GM19239 (cell line): Measurements from ENCODE around the gene SCAP.

ENCODE experiments used
- DNase-seq: peaks from one replicate; pipeline ENCODE4 v3.0.0; 2011; ENCODE audit warnings: low spot score; ENCODE audit not compliant: insufficient read length
- FAIRE-seq: peaks from 2 replicates; lab custom pipeline; 2011; peaks lifted over from hg19 to GRCh38; lab: Jason Lieb, UNC

The SCAP gene

GRCh38 chr3:47418167-47419082 lies 57.3 kb downstream of the SCAP start:
- DNase-seq (no peak), FAIRE-seq (no peak)

DNA sequence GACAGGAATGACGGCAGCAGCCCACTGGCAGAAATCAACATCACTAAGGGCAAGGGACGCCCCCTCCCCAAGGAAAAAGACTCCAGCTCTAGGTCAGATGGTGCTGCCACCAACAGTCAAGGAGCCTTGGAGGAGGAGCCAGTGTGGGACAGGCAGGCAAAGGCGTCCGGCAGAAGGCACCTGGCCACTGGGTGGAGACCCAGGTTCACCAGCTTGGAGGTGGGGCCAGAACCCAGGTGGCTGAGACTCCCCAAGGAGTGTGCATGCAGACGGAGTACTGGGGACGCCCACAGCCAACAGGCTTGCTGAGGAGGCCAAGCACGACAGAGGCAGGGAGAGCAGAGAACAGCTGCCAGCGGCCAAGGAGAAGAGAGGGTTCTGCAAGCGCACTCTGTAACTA lies 59.7 kb downstream of the SCAP start:
- DNase-seq: no peak

DNA sequence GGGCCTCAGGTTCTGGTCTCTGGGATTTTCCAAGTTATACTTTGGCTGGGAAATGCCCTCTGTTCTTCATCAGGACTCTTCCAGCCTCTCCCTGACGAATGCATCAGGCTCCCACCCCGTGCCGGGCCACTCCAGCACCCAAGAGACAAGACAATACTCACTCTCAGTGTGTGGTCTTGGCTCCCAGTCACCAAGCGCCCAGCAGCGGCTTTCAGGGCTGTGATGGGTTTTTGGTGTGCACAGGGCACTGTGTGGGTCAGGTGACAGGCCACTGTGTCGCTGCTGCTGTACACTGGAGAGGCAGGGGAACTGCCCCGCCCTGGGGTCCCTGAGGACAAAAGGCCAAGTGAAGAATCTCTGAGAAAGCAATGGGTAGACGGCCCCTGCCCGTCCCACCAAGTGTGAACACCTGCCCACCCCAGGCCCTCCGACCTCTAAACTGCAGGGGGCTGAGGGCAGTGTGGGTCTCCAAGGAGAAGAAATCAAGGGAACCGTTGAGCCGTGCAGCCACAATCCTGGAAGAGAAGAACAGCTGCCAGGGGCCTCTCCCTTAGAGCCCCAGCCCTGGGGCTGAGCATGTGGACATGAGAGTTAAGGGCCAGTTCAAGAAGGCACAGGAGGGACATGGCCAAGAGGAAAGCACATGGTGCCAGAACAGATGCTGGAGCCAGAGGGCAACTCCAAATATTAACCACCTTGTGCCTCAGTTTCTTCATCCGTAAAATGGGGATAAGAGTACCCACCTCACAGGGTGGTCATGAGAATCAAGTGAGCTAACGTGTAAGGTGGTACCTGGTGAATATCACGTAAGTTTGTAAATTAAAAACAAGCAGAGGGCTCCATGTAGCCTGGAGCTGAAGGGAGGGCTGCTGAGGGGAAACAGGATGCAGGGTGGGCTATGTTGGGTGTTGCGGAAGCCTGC lies 60.8 kb downstream of the SCAP start:
- FAIRE-seq (no peak), DNase-seq (no peak)

More for the DNA sequence above, 59.7 kb downstream of the SCAP start:
- no peak for FAIRE-seq

GRCh38 chr3:47414161-47414564 lies 61.6 kb downstream of the SCAP start:
- DNase-seq: no peak
- FAIRE-seq: no peak

- no peak for DNase-seq
- no peak for FAIRE-seq
Measured at GRCh38 chr3:47413751-47414150, 62.0 kb downstream of the SCAP start.

- DNase-seq (no peak), FAIRE-seq (no peak)
Measured at GRCh38 chr3:47412842-47413520, 62.8 kb downstream of the SCAP start.

- no peak for FAIRE-seq
- DNase-seq: no peak
Measured at GRCh38 chr3:47412453-47412756, 63.3 kb downstream of the SCAP start.

DNA sequence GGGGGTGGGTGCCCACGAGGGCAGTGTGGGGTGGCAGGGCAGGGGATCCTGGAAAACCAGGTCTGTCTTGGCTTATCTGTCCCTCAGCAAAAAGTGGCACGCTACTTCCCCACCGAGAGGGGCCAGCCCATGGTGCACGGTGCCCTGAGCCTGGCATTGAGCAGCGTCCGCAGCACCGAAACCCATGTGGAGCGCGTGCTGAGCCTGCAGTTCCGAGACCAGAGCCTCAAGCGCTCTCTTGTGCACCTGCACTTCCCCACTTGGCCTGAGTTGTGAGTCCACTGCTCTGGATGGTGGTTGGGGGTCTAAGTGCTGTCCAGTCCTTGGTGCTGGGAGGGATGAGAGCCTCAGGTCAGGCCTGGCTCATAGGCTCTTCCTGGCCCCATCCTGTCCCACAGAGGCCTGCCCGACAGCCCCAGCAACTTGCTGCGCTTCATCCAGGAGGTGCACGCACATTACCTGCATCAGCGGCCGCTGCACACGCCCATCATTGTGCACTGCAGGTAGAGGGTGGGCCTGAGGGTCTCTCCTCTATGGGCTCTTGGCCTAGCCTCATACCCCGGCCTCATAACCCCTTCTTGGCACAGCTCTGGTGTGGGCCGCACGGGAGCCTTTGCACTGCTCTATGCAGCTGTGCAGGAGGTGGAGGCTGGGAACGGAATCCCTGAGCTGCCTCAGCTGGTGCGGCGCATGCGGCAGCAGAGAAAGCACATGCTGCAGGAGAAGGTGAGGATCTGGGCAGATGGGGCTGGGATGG lies 63.9 kb downstream of the SCAP start:
- FAIRE-seq: no peak

GRCh38 chr3:47410801-47411646 lies 64.7 kb downstream of the SCAP start:
- DNase-seq (no peak), FAIRE-seq (no peak)

More for the DNA sequence above, 63.9 kb downstream of the SCAP start:
- no peak for DNase-seq

DNA sequence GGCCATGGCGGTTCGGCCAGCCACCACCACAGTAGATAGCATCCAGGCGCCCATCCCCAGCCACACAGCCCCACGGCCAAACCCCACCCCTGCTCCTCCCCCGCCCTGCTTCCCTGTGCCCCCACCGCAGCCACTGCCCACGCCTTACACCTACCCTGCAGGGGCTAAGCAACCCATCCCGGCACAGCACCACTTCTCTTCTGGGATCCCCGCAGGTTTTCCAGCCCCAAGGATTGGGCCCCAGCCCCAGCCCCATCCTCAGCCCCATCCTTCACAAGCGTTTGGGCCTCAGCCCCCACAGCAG lies 65.4 kb downstream of the SCAP start:
- FAIRE-seq (no peak), DNase-seq (no peak)

- DNase-seq (no peak), FAIRE-seq (no peak)
Measured at GRCh38 chr3:47409688-47410416, 65.9 kb downstream of the SCAP start.

DNA sequence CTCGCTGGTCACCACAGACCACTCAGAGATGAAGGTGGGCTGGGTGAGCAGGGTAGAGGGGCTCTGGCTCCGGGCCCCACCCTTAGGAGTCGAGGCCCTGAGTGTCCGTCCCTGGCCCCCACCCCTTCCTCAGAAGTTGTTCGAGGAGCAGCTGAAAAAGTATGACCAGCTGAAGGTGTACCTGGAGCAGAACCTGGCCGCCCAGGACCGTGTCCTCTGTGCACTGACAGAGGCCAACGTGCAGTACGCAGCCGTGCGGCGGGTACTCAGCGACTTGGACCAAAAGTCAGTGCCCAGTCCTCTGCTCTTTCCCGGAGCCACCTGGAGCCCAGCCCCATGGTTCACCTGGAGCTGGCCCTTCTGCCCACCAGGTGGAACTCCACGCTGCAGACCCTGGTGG lies 66.5 kb downstream of the SCAP start:
- FAIRE-seq (no peak), DNase-seq (no peak)

DNA sequence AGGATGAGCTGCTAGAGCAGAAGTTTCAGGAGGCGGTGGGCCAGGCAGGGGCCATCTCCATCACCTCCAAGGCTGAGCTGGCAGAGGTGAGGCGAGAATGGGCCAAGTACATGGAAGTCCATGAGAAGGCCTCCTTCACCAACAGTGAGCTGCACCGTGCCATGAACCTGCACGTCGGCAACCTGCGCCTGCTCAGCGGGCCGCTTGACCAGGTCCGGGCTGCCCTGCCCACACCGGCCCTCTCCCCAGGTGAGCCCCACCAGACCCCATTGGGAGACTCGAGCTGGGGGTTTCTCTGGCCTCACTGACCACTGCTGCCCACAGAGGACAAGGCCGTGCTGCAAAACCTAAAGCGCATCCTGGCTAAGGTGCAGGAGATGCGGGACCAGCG lies 66.9 kb downstream of the SCAP start:
- FAIRE-seq: no peak
- DNase-seq: no peak

- FAIRE-seq: no peak
- no peak for DNase-seq
Measured at GRCh38 chr3:47407896-47408838, 67.6 kb downstream of the SCAP start.

DNA sequence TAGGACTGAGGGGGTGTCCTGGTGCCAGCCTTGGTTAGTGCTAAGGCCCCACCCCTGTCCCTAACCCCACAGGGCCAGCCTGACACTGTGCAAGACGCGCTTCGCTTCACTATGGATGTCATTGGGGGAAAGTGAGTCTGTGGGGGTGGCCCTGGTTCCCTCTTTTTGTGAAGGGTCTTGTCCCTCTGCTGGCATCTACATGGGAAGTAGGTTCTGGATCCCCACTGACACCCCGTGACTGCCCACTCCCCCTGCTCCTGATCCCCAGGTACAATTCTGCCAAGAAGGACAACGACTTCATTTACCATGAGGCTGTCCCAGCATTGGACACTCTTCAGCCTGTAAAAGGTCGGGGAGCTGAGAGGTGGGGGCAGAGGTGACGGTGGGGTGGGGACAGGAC lies 68.5 kb downstream of the SCAP start:
- FAIRE-seq: no peak

GRCh38 chr3:47406762-47407149 lies 69.0 kb downstream of the SCAP start:
- FAIRE-seq (no peak), DNase-seq (no peak)

More for the DNA sequence above, 68.5 kb downstream of the SCAP start:
- no peak for DNase-seq
